Measurements from ENCODE around the gene TTC9. TPM values are rescaled to one million over a fixed set of nuclear protein-coding genes. Genes with fewer than 3 reads are reported as not detected.

Gene TTC9
- total and polyA plus RNA-seq, 2 donors: 0.96 to 1.7 TPM

DNA sequence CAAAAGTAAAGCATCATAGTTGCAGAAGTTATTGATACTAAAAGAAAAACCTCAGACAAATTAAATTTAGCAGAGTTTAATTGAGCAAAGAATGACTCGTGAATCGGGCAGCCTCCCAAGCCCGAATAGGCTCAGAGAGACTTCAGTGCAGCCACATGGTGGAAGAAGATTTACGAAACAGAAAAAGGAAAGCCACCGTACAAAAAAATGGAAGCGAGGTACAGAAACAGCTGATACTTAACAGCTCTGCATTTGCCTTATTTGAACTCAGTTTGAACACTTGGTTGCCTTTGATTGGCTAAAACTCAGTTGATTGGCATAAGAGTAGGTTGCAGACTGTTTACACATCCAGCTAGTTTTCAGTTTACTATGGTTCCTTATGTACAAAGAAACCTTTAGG lies 12.9 kb downstream of the TTC9 start:
- DNase-seq (ENCODE audit: extremely low spot score): no peak
- Histone ChIP-seq H3K36me3 (ENCODE audit: insufficient read depth) (no peaks in the 10 kb centered on the region), H3K27ac (ENCODE audit: low read depth) (no peak overlapping the region), H3K4me1 (ENCODE audit: insufficient read depth) (no peaks in the 10 kb centered on the region), H3K4me3 (ENCODE audit: low read depth, low read length) (no peak overlapping the region)
- WGBS: 85% methylated on average over 6 of the region's 6 CpGs

- 80% methylated on average over 19 of the region's 19 CpGs for WGBS
- H3K4me1 ChIP-seq (ENCODE audit: insufficient read depth): no peaks in the 10 kb centered on the region
- H3K4me3 ChIP-seq (ENCODE audit: low read depth, low read length): no peak overlapping the region
- DNase-seq (ENCODE audit: extremely low spot score): no peak
- no peaks in the 10 kb centered on the region for H3K36me3 ChIP-seq (ENCODE audit: insufficient read depth)
- H3K27ac ChIP-seq (ENCODE audit: low read depth): no peak overlapping the region
Observed at GRCh38 chr14:70655110-70655826, 13.6 kb downstream of the TTC9 start.

GRCh38 chr14:70658899-70659298 lies 17.2 kb downstream of the TTC9 start:
- 63% methylated on average over 4 of the region's 4 CpGs for WGBS
- no peak for DNase-seq (ENCODE audit: extremely low spot score)
- Histone ChIP-seq H3K36me3 (ENCODE audit: insufficient read depth) (no peaks in the 10 kb centered on the region), H3K27ac (ENCODE audit: low read depth) (no peak overlapping the region), H3K4me1 (ENCODE audit: insufficient read depth) (no peaks in the 10 kb centered on the region), H3K4me3 (ENCODE audit: low read depth, low read length) (no peak overlapping the region)

DNA sequence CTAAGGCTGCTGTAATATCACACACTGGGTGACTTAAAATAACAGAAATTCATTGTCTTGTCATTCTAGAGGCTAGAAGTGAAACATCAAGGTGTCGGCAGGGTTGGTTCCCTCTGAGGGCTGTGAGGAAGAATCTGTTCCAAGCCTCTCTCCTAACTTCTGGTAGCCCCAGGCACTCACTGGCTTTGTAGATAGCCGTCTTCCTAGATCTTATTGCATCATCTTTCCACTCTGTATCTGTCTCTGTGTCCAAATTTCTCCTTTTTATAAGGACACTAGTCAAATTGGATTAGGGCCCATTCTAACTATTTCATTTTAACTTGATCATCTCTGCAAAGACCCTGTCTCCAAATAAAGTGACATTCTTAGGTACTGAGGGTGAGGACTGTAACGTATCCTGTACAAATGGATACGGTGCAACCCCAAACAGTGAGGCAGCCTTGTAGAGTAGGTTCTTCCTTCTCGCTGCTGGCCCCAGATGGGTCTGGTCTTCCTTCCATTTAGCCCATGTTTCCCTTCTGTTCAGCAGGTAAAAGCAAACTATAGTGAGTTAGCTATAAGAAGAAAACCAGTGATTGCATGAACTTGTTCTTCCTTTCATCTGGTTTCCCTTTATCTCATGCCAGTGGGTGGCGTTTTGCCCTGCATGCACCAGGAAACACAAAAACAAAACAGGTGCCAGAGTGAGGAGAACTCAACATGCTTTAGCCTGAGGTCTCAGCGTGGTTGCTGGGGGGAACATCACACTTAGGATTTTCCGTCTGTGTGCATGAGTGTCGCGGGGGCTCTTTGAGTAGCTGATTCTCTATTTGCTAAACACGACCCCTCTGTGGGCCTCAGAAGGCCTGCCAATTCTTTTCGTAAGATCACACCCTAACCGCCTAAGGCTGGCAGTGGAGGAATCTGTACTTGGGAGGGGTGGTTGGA lies 19.5 kb downstream of the TTC9 start:
- no peak for DNase-seq (ENCODE audit: extremely low spot score)
- no peaks in the 10 kb centered on the region for H3K36me3 ChIP-seq (ENCODE audit: insufficient read depth)
- 75% methylated on average over 13 of the region's 13 CpGs for WGBS
- no peak overlapping the region for H3K4me3 ChIP-seq (ENCODE audit: low read depth, low read length)
- no peaks in the 10 kb centered on the region for H3K4me1 ChIP-seq (ENCODE audit: insufficient read depth)
- no peak overlapping the region for H3K27ac ChIP-seq (ENCODE audit: low read depth)

GRCh38 chr14:70662080-70662479 lies 20.4 kb downstream of the TTC9 start:
- DNase-seq (ENCODE audit: extremely low spot score): no peak
- Histone ChIP-seq H3K36me3 (ENCODE audit: insufficient read depth) (no peaks in the 10 kb centered on the region), H3K4me3 (ENCODE audit: low read depth, low read length) (no peak overlapping the region), H3K4me1 (ENCODE audit: insufficient read depth) (no peaks in the 10 kb centered on the region), H3K27ac (ENCODE audit: low read depth) (no peak overlapping the region)

- Histone ChIP-seq H3K4me1 (ENCODE audit: insufficient read depth) (no peaks in the 10 kb centered on the region), H3K27ac (ENCODE audit: low read depth) (no peak overlapping the region), H3K36me3 (ENCODE audit: insufficient read depth) (no peaks in the 10 kb centered on the region), H3K4me3 (ENCODE audit: low read depth, low read length) (no peak overlapping the region)
- no peak for DNase-seq (ENCODE audit: extremely low spot score)
- WGBS: 80% methylated on average over 4 of the region's 4 CpGs
Observed at GRCh38 chr14:70662816-70663215, 21.1 kb downstream of the TTC9 start.

DNA sequence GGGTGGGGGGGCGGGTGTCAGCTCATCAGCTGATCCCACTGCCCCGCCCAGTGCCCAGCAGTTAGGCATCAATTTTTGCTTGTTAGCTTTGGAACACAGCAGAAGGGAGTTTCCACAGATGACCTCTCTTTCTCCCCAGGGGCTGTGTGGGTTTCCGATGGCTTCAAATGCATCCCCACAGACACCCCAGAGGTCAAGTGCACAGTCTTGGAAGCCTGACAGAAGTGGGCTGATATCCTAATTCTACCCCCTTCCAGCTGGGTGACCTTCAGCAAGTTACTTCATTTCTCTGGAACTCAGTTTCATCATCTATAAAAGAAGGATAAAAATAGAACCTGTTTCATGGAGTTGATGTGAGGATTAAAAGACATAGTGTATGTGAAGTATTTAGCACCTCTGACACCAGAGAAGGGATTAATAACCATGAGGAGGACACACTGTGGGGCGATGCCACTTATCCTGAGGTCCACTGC lies 22.0 kb downstream of the TTC9 start:
- no peak overlapping the region for H3K27ac ChIP-seq (ENCODE audit: low read depth)
- no peak for DNase-seq (ENCODE audit: extremely low spot score)
- WGBS: 83% methylated on average over 4 of the region's 4 CpGs
- no peak overlapping the region for H3K4me3 ChIP-seq (ENCODE audit: low read depth, low read length)
- H3K36me3 ChIP-seq (ENCODE audit: insufficient read depth): no peaks in the 10 kb centered on the region
- H3K4me1 ChIP-seq (ENCODE audit: insufficient read depth): no peaks in the 10 kb centered on the region

GRCh38 chr14:70664698-70665447 lies 23.2 kb downstream of the TTC9 start:
- DNase-seq (ENCODE audit: extremely low spot score): no peak
- peak overlapping the region; percentile 11 for H3K27ac ChIP-seq (ENCODE audit: low read depth)
- WGBS: 76% methylated on average over 6 of the region's 6 CpGs

DNA sequence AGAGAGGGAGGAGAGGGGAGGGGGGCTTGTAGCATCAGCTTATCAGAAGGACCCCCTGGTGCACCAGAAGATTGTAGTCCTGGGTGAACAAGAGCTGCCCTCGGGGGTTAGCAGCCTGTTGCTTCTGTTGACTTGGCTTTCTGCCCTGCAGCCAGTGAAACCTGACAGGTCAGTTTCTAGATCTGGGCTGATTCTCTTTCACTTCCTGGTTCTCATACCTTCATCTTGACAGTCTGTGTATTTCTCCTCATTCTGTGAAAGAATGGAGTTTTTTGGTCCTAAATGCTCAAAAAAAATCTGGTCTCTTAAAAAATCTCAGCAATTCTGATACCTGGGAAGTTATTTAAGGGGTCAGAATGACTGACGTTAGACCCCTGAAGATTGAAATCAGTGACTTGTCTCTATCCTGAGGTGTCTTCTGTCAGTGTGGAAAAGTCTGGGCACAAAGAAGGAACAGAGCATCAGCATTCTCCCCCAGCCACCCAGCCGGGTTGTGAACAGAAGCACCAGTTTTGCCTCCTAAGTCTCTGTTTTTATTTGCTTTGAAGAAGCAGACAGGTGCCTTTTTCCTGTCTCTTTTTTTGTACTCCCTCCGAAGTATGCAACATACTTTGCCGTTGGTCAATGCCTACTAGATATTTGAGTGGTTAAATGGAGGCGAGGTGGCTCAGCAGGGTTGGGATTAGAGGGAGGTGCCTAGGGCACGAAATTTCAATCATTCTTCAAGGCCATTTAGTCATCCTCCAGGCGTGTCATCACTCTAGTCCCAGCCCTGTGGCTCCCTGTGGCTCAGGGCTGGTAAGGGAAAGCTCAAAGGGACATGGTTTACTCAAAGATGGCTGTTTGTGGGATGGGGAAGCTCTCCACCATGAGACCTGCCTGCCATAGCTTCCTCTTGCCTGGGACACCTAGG lies 24.0 kb downstream of the TTC9 start:
- WGBS: 73% methylated on average over 8 of the region's 8 CpGs
- DNase-seq (ENCODE audit: extremely low spot score): no peak
- Histone ChIP-seq H3K4me3 (ENCODE audit: low read depth, low read length) (no peak overlapping the region), H3K4me1 (ENCODE audit: insufficient read depth) (no peaks in the 10 kb centered on the region), H3K27ac (ENCODE audit: low read depth) (peak overlapping the region; percentile 11), H3K36me3 (ENCODE audit: insufficient read depth) (no peaks in the 10 kb centered on the region)

More at GRCh38 chr14:70664698-70665447, 23.2 kb downstream of the TTC9 start:
- Histone ChIP-seq H3K4me1 (ENCODE audit: insufficient read depth) (no peaks in the 10 kb centered on the region), H3K36me3 (ENCODE audit: insufficient read depth) (no peaks in the 10 kb centered on the region), H3K4me3 (ENCODE audit: low read depth, low read length) (no peak overlapping the region)

GRCh38 chr14:70666361-70666686 lies 24.6 kb downstream of the TTC9 start:
- Histone ChIP-seq H3K4me3 (ENCODE audit: low read depth, low read length) (no peak overlapping the region), H3K36me3 (ENCODE audit: insufficient read depth) (no peaks in the 10 kb centered on the region), H3K4me1 (ENCODE audit: insufficient read depth) (no peaks in the 10 kb centered on the region), H3K27ac (ENCODE audit: low read depth) (no peak overlapping the region)
- WGBS: 32% methylated on average over 1 of the region's 1 CpG
- no peak for DNase-seq (ENCODE audit: extremely low spot score)

DNA sequence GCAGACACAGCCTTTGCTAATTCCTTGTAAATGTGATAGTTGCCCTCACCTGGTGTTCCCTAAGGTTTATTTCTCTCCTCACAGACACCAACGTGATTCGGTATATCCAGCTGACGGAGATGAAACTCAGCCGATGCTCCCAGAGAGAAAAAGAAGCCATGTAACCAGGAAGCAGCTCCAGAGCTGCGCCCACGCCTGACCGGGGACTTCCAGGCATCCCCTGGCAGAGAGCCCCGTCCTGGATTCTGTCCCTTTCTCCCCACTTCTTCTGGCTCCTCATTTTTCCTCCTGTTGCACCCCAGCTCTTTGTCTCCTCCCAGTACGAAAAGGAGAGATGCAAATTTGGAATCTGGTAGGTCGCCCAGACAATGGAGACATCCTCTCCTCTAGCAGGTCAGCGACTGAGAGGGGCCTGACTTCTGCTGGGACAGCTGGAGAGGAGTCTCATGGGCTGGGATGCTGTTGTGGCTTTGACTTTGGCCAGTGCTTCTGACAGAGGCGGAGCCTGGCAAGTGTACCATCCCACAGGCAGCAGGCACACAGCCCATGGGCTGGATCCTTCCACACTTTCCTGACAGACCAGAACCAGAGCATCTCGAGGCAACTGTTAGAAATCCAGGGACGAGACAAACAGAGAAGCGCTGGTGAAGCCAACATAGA lies 29.4 kb downstream of the TTC9 start:
- Histone ChIP-seq H3K27ac (ENCODE audit: low read depth) (no peak overlapping the region), H3K4me1 (ENCODE audit: insufficient read depth) (no peaks in the 10 kb centered on the region), H3K4me3 (ENCODE audit: low read depth, low read length) (no peak overlapping the region), H3K36me3 (ENCODE audit: insufficient read depth) (no peaks in the 10 kb centered on the region)
- WGBS: 85% methylated on average over 15 of the region's 15 CpGs
- no peak for DNase-seq (ENCODE audit: extremely low spot score)

All from urinary bladder (tissue), 4 donors.